Cerebellar nuclear complex (tissue), 1 donor: ENCODE measurements around the gene UBE3B.

Experiments
- DNase-seq, 2 experiments: peaks; one replicate each; lab custom pipeline; 2025; lab: John Stamatoyannopoulos, UW

UBE3B gene

GRCh38 chr12:109554761-109555160 lies 77.3 kb downstream of the UBE3B start:
- DNase-seq, result no peak

GRCh38 chr12:109555431-109556315 lies 78.2 kb downstream of the UBE3B start:
- no peak for DNase-seq

DNA sequence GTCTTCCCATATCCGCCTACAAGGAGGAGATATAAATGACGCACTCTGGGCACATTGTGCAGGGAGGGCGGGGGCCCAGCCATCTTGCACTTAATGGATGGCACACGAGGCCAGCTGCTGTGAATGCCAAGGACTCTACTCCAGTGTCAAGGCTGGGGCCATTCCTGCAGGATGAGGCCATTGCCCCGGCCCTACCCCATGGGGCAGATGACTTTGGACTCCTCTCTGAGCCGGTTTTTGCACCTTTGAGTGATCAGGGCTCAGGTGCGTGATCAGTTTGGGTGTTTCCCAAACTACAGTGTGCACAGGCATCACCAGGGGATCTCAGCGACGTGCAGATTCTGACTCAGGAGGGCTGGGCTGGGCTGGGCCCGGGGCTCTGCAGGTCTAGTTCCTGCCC lies 79.8 kb downstream of the UBE3B start:
- no peak for DNase-seq

GRCh38 chr12:109557805-109558204 lies 80.4 kb downstream of the UBE3B start:
- DNase-seq, result no peak

DNA sequence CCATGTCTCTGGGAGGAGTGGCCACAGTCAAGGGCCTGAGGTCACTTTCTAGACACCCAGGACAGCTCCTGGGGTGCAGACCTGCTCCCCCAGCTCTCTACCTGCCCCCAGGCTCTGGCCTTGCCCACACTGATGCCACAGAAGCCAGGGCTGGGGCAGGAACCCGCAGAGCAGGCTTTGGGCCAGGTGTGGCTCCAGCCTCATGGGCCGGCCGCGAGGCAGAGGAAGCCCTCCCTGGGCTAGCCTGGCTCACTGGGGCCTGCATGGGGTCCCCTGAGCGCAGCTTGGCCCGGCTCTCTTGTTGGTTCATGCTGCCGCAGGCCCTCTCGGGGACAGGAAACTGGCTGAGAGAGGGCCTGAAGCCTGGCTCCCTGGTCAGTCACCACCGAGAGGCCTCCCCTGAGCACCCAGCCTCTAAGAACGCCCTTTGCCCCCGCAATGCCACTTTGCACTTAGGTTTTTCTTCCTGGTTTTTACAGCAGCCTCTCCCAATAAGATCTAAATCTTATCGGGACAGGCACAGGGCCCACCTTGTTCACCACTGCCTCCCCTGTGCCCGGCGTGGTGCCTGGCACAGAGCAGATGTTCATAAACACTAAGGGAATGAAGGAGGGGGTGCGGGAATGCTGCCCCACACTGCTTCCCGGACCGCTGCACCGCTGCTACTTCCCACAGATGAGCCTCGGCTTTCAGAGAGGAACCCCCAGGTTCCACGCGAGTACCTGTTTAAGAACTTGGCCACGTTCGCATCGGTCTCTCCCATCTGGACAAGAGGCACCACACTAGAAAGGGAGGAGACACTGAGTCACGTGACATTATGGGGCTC lies 81.2 kb downstream of the UBE3B start:
- DNase-seq, result no peak

GRCh38 chr12:109559200-109559505 lies 81.7 kb downstream of the UBE3B start:
- DNase-seq, result no peak

GRCh38 chr12:109559601-109560000 lies 82.2 kb downstream of the UBE3B start:
- DNase-seq, result no peak

GRCh38 chr12:109560867-109561710 lies 83.7 kb downstream of the UBE3B start:
- DNase-seq, result no peak

DNA sequence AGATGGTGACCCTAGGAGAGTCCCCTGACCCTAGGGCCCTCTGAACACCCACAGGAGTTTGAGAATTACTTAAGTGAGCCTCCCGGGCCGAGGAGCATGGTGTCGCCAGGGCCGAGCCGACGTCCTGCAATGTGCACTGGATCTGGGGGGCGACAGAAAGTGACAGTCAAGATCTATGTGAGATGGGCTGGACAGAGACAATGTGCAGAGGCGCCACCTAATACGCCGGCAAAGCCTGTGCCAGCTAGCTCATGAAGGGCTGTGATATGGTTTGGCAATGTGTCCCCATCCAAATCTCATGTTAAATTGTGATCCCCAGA lies 84.2 kb downstream of the UBE3B start:
- no peak for DNase-seq

DNA sequence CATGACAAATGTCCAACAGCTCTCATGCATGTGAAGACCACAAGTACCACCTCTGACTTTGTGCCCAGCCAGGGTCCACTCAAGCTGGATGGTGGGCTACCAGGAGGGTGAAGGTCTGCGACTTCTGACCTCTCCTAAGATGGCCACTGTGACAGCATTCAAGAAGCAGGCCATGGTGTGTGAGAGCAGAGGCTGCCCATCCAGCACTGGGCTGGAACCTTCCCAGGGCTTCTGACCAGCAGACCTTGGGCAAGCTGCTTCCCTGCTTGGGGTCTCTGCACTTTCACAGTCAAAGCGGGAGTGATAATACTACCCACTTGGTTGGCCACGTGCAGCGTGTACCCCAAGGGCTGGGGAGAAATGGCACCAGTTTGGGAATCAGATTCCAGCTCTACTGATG lies 85.4 kb downstream of the UBE3B start:
- no peak for DNase-seq

GRCh38 chr12:109563291-109564284 lies 86.2 kb downstream of the UBE3B start:
- no peak for DNase-seq

GRCh38 chr12:109566424-109566823 lies 89.0 kb downstream of the UBE3B start:
- DNase-seq, result no peak

GRCh38 chr12:109567296-109567695 lies 89.9 kb downstream of the UBE3B start:
- no peak for DNase-seq

DNA sequence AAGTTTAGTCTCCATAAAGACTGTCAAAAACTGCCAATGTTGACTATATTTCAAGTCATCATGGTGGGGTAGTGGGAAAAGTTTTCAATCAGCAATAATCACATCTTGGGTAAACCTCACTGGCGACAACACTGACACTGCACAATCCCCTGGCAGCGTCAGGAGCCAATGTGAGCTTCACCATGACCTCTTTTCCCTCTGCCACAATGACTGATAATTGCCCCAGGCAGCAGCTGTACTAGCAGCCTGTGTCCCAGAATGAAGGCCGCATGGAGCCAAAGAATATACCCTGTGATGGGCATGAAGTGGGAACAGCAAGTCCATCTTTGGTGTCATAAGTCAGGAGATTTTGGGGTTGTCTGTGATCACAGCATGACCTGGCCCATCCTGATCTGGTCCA lies 90.5 kb downstream of the UBE3B start:
- no peak for DNase-seq

GRCh38 chr12:109568486-109568885 lies 91.1 kb downstream of the UBE3B start:
- DNase-seq, result no peak

GRCh38 chr12:109571773-109572505 lies 94.5 kb downstream of the UBE3B start:
- DNase-seq, result no peak

GRCh38 chr12:109572506-109572845 lies 95.0 kb downstream of the UBE3B start:
- no peak for DNase-seq

DNA sequence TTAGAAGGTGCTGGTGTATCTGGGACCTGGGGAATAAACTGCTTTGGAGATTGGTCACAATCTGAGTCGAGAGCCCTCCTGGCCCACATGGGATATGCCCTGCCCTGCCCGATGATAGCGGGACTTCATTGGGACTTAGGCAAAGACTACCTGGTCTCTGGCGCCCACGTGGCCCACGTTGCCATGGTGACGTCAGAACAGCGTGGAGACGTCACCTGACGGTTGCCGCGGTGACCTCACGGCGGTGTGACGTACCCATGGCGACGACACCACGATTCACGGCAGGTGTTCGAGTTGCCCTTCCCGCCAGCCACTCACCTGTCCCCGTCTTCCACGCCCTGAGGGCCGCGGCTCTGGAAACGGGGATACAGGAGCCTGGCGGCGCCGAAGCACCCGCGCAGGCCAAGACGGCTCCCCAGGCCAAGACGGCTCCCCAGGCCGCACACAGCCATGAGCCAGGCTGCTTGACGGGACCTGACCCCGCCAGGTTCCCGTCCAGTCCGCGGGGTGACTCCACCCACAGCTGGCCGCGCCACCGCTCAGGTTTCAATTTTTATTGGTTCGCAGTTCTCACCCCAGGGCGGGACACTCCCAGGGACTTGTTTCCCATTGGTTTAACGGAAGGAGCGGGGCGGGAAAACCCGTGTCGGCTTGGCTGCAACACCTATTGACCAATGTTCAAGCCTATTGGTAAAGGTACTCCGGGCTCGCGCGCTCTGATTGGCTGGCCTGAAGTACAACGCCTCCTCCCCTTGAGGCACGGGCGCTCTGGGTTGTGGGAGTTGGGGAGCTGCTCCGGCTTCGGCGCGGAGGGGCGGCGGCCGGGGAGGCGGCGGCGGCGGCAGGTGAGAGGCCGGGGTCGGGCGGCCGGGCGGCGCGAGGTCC lies 95.8 kb downstream of the UBE3B start, which contains the start of the genes MMAB and MVK:
Gene MMAB, minus strand, starts transcription at position 476 of the 885 bp plus-strand sequence. Its CDS starts 24 bp downstream, at position 452.
Gene MVK, plus strand, starts transcription at position 766 of the 885 bp plus-strand sequence. CDS start 1,029 bp downstream, outside the sequence.
- peak; percentile 97 to 99 for DNase-seq

- no peak for DNase-seq
Observed at GRCh38 chr12:109573914-109574244, 96.4 kb downstream of the UBE3B start.
